Motor neuron (in vitro differentiated cells): ENCODE measurements around the gene SLC1A2. TPM values are rescaled to one million over a fixed set of nuclear protein-coding genes. Genes with fewer than 3 reads are reported as not detected.

ENCODE experiments used
- ATAC-seq, 8 experiments: fragments of 200-7000 bp; cut with Tn5 transposase; replicated peaks in 6 of 8; 2 replicates each; pipeline ENCODE4 v1.8.0; 2021; ENCODE audit warnings: mild to moderate bottlenecking in 8 of 8, moderate library complexity in 8 of 8
- H3K27ac ChIP-seq, 2 donors: fragments of 250-450 bp; sonication (Bioruptor Pico); 2 replicates each; pipeline ENCODE4 v1.9.0; 2021; ENCODE audit warnings: antibody characterized with exemption in 2 of 2, mild to moderate bottlenecking in 2 of 2, moderate library complexity in 1 of 2
- H3K4me1 ChIP-seq, 2 donors: fragments of 250-450 bp; sonication (Bioruptor Pico); replicated peaks in 1 of 2; 2 replicates each; pipeline ENCODE4 v1.6.1; 2021; ENCODE audit warnings: antibody characterized with exemption in 2 of 2, mild to moderate bottlenecking in 2 of 2, moderate library complexity in 1 of 2
- H3K4me3 ChIP-seq, 5 donors: fragments of 250-450 bp; sonication (Bioruptor Pico); 2 replicates each; pipeline ENCODE4 v1.9.0; 2021; ENCODE audit warnings: antibody characterized with exemption in 5 of 5, mild to moderate bottlenecking in 5 of 5, moderate library complexity in 4 of 5
- WGBS, 10 experiments: fragments of 450-650 bp; shearing (Covaris generic); methylation state at CpG; one replicate each; pipeline ENCODE4 v1.0.0; 2022; 5-methylcytosine and 5-hydroxymethylcytosine counted together
- in situ Hi-C, 9 experiments: fragments of 400-800 bp; cut with MboI; loops; one replicate each; pipeline ENCODE4 v1.15.0; 2021; ENCODE audit warnings: low sequenced_read_pairs in 9 of 9, low pct_unique_long_range_greater_than_20kb in 2 of 9; ENCODE audit not compliant: unreplicated experiment in 9 of 9
- total RNA-seq, 8 experiments: library from RNA; unstranded; fragments of 300-600 nt; gene quantifications; 2 replicates each; pipeline versions ENCODE4 v1.2.3 to v1.2.4, GENCODE V29; 2022

Gene SLC1A2
- total RNA-seq, 8 experiments from 2014 or later, result 1.3 to 96.2 (median 57.1) TPM

- Histone ChIP-seq H3K27ac (no peak overlapping the region), H3K4me1 (peaks cover 17 to 28% of the 10 kb centered on the region in 2 donors), H3K4me3 (no peak overlapping the region)
- no peak for ATAC-seq
- 48 to 100% (median 87%) methylated on average over 1 to 3 of the region's 3 CpGs; no CpG with 5 or more reads in 1 of the 10 experiments for WGBS, 10 experiments
- in situ Hi-C loops, result no loop called here
Measured at GRCh38 chr11:35324981-35325380, 94.4 kb downstream of the SLC1A2 start.

GRCh38 chr11:35324183-35324886 lies 95.0 kb downstream of the SLC1A2 start:
- in situ Hi-C loops, result no loop called here
- no peak for ATAC-seq

GRCh38 chr11:35323076-35323868 lies 96.1 kb downstream of the SLC1A2 start:
- 60 to 100% (median 88%) methylated on average over 2 to 9 of the region's 9 CpGs for WGBS, 10 experiments
- Histone ChIP-seq H3K4me1 (peaks cover 20 to 40% of the 10 kb centered on the region in 2 donors), H3K4me3 (no peak overlapping the region), H3K27ac (no peak overlapping the region)
- in situ Hi-C loops, result no loop called here
- no peak for ATAC-seq

More at GRCh38 chr11:35324183-35324886, 95.0 kb downstream of the SLC1A2 start:
- Histone ChIP-seq H3K27ac (no peak overlapping the region), H3K4me3 (no peak overlapping the region), H3K4me1 (peaks cover 20 to 31% of the 10 kb centered on the region in 2 donors)

DNA sequence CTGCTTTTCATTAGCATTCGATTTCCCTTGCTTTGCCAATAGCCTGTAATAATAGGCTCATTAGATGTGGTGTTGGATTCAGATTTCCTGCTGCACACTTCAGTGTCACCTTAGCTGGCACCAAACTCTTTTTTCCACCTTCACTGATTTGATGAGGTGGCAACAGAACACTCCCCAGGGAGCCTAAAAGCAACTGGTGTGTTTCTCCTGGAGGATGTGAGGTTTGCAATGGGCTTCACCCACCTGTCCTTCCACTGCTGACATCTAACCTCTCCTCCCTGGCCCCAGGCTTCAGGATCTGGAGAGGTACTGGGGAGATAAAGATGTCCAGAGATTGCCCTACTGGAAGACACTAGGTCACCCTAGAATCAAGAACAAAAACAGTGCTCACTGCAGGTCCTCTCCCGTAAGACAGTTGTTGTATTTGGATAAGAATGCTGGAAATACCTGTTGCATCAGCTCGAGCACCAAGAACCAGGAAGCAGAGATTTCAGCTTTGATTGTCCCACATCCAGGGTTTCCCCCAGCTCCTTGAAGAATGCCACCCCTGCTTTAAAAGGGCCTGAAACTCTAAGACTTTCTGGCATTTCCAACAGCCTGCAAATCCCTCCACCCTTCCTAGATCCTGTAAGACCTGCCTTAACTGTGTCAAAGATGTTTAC lies 96.9 kb downstream of the SLC1A2 start:
- H3K4me3 ChIP-seq, result no peak overlapping the region
- in situ Hi-C loops, result no loop called here
- peaks cover 20 to 40% of the 10 kb centered on the region in 2 donors for H3K4me1 ChIP-seq
- WGBS, 10 experiments, result 0 to 87% (median 67%) methylated on average over 1 to 3 of the region's 3 CpGs; no CpG with 5 or more reads in 2 of the 10 experiments
- no peak for ATAC-seq
- H3K27ac ChIP-seq, result no peak overlapping the region

- Histone ChIP-seq H3K27ac (no peak overlapping the region), H3K4me1 (peaks cover 20 to 40% of the 10 kb centered on the region in 2 donors), H3K4me3 (no peak overlapping the region)
- in situ Hi-C loops, result no loop called here
- WGBS, 10 experiments, result 3 to 69% (median 21%) methylated on average over 1 to 11 of the region's 11 CpGs; no CpG with 5 or more reads in 2 of the 10 experiments
- peak; percentile 17 to 91 (median 82) for ATAC-seq
Measured at GRCh38 chr11:35321532-35322317, 97.6 kb downstream of the SLC1A2 start.

- H3K27ac ChIP-seq, result no peak overlapping the region
- H3K4me3 ChIP-seq, result no peak overlapping the region
- ATAC-seq, result peak in 1 of 8 experiments; percentile 3
- in situ Hi-C loops, result no loop called here
- WGBS, 10 experiments, result 0 to 100% (median 47%) methylated on average over 1 to 2 of the region's 2 CpGs; no CpG with 5 or more reads in 6 of the 10 experiments
- peaks cover 20 to 40% of the 10 kb centered on the region in 2 donors for H3K4me1 ChIP-seq
Measured at GRCh38 chr11:35321111-35321510, 98.2 kb downstream of the SLC1A2 start.

- in situ Hi-C loops, result no loop called here
- ATAC-seq, result no peak
- no peak overlapping the region for H3K4me3 ChIP-seq
- peaks cover 20 to 40% of the 10 kb centered on the region in 2 donors for H3K4me1 ChIP-seq
- 17 to 94% (median 63%) methylated on average over 1 to 5 of the region's 5 CpGs for WGBS, 10 experiments
- H3K27ac ChIP-seq, result no peak overlapping the region
Measured at GRCh38 chr11:35318977-35319925, 100.1 kb downstream of the SLC1A2 start.

- in situ Hi-C loops, result no loop called here
- no peak for ATAC-seq
- WGBS, 10 experiments, result 80 to 100% methylated on average over 1 of the region's 1 CpG; no CpG with 5 or more reads in 8 of the 10 experiments
Measured at GRCh38 chr11:35318309-35318708, 101.0 kb downstream of the SLC1A2 start.

GRCh38 chr11:35317253-35317652 lies 102.1 kb downstream of the SLC1A2 start:
- no peak overlapping the region for H3K27ac ChIP-seq
- peaks cover 20 to 37% of the 10 kb centered on the region in 2 donors for H3K4me1 ChIP-seq
- in situ Hi-C loops, result no loop called here
- 81 to 100% (median 95%) methylated on average over 3 to 4 of the region's 7 CpGs; no CpG with 5 or more reads in 5 of the 10 experiments for WGBS, 10 experiments
- H3K4me3 ChIP-seq, result no peak overlapping the region
- ATAC-seq, result no peak

More at GRCh38 chr11:35318309-35318708, 101.0 kb downstream of the SLC1A2 start:
- H3K27ac ChIP-seq, result no peak overlapping the region
- H3K4me1 ChIP-seq, result peaks cover 20 to 40% of the 10 kb centered on the region in 2 donors
- no peak overlapping the region for H3K4me3 ChIP-seq

- ATAC-seq, result no peak
- Histone ChIP-seq H3K4me1 (peaks cover 11 to 28% of the 10 kb centered on the region in 2 donors), H3K27ac (no peak overlapping the region), H3K4me3 (no peak overlapping the region)
- in situ Hi-C loops, result no loop called here
- 87 to 100% (median 90%) methylated on average over 2 of the region's 2 CpGs; no CpG with 5 or more reads in 7 of the 10 experiments for WGBS, 10 experiments
Measured at GRCh38 chr11:35316161-35316560, 103.2 kb downstream of the SLC1A2 start.

DNA sequence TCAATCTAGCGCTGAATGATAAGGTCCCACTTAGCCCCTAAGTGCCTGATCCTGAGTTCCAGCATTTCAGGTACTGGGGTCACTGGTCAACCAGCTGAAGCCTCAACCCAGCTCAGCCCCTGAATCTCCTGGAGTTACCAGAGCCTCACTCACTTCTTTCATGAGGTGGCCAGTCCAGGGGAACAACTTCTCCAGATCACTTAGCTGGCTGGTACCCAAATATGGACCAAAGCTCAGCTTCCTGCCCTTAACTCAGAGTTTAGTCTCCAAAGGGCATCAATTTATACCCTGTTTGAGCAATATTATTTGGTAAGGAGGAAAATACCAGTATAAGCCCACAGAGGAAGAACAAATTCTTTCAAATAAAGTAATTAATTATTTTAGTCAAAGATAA lies 105.6 kb downstream of the SLC1A2 start:
- H3K27ac ChIP-seq, result no peak overlapping the region
- H3K4me1 ChIP-seq, result peaks cover 0 to 4% of the 10 kb centered on the region in 2 donors
- no peak overlapping the region for H3K4me3 ChIP-seq
- ATAC-seq, result no peak
- 83 to 100% (median 100%) methylated on average over 1 of the region's 1 CpG; no CpG with 5 or more reads in 5 of the 10 experiments for WGBS, 10 experiments
- in situ Hi-C loops, result no loop called here
